Measurements from ENCODE around the gene ADAMTS18.

ADAMTS18 gene

DNA sequence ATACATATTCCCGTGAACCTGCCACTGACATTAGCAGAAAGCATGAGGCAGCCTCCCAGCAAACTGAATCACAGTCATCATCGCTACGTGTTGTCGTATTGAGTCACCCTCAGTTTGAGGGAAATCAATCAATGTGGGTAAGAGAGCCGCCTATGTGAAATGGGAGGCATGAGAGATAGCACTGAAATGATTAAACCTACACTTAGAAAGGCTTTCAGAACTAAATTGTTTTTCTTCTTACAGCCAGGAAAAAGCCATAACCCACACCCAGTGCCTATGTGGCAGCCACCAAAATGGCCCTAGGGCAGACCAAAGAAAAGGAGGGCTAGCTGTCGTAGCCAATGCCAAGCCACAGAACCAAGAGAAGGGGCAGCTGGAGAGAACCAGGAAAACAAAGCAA, 90.5 kb downstream of the ADAMTS18 start:
- Histone ChIP-seq H3K9me3 (ENCODE audit: low read length) (no peaks in the 10 kb centered on the region), H3K27me3 (ENCODE audit: control insufficient read depth in 1 of 2, insufficient read depth in 2 of 2, low read length in 2 of 2) (no peaks in the 10 kb centered on the region), H3K27ac (ENCODE audit: low read depth, low read length) (no peak overlapping the region), H3K9ac (ENCODE audit: low read length) (no peak overlapping the region), H3K36me3 (ENCODE audit: insufficient read depth, low read length) (no peaks in the 10 kb centered on the region), H3K4me1 (ENCODE audit: insufficient read depth, low read length) (no peaks in the 10 kb centered on the region), H3K4me3 (ENCODE audit: low read depth in 1 of 2, low read length in 2 of 2) (no peak overlapping the region)

DNA sequence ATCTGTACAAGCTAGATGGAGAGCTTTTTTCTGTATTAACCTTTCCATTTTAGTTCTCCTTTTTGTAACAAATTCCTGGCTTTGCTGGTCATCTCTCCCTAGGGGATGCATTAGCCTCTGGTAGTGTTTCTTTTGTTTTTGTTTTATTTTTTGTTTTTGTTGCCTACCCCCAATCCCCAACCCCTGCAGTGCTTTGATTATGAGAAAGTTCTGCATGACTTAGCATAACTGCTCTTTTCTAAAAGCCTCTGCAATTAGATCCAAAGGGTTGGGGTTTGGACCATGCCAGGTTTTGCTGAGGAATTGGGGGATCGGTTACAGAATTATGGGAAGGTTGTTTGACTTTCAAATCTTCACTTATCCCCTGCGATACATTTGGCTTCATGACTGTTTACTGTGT, 98.2 kb downstream of the ADAMTS18 start:
- Histone ChIP-seq H3K27ac (ENCODE audit: low read depth, low read length) (no peak overlapping the region), H3K36me3 (ENCODE audit: insufficient read depth, low read length) (no peaks in the 10 kb centered on the region), H3K27me3 (ENCODE audit: control insufficient read depth in 1 of 2, insufficient read depth in 2 of 2, low read length in 2 of 2) (no peaks in the 10 kb centered on the region), H3K9me3 (ENCODE audit: low read length) (no peaks in the 10 kb centered on the region), H3K4me3 (ENCODE audit: low read depth in 1 of 2, low read length in 2 of 2) (no peak overlapping the region), H3K9ac (ENCODE audit: low read length) (no peak overlapping the region), H3K4me1 (ENCODE audit: insufficient read depth, low read length) (no peaks in the 10 kb centered on the region)

DNA sequence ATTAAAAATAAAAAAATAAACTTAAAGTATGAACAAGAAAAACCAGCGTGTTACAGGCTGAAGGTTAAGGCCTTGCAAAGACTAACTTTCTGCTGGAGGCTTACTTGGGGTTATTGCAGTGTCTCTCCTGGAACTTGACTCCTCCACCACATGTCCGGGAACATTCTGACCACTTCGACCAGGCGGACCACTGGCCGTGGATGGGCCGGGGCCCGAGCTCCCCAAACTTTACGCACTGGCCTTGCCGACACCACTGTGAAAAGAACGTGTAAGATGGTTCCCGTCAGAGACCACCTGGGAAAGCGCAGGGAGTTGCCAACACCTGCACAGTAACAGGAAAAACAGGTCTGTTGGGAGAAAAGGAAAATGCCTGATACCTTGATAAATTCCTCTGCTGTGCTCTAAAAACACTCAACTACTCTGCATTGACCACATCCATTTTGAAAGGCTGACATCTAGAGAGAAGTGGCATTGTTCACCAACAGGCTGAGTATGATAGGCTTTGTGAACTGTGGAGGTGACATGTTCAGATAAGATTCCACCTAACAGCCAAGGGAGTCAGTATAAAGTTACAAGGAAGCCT, 99.1 kb downstream of the ADAMTS18 start:
- H3K4me3 ChIP-seq (ENCODE audit: low read depth in 1 of 2, low read length in 2 of 2) = no peak overlapping the region
- no peaks in the 10 kb centered on the region for H3K9me3 ChIP-seq (ENCODE audit: low read length)
- no peaks in the 10 kb centered on the region for H3K36me3 ChIP-seq (ENCODE audit: insufficient read depth, low read length)
- no peak overlapping the region for H3K27ac ChIP-seq (ENCODE audit: low read depth, low read length)
- H3K4me1 ChIP-seq (ENCODE audit: insufficient read depth, low read length) = no peaks in the 10 kb centered on the region
- no peaks in the 10 kb centered on the region for H3K27me3 ChIP-seq (ENCODE audit: control insufficient read depth in 1 of 2, insufficient read depth in 2 of 2, low read length in 2 of 2)
- no peak overlapping the region for H3K9ac ChIP-seq (ENCODE audit: low read length)

DNA sequence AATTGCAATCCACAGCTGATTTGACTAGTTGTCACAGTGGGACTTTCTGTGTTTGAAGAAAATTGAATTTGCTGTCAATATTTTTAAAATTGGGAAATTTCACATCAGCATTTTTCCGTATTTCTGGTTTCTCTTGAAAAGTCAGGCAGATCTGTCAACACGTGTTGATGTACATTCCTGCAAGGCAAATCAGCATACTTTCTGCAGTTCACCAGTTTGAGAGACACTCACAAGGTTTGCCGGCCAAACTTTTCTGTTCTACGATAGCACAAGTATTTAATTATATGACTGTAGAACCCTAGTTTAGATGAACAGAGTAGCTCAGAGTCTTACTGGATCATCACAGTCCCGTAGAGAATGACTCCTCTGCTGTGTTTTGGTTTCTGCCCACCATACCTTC, 102.0 kb downstream of the ADAMTS18 start:
- no peak overlapping the region for H3K9ac ChIP-seq (ENCODE audit: low read length)
- H3K4me1 ChIP-seq (ENCODE audit: insufficient read depth, low read length) = peaks cover 5% of the 10 kb centered on the region
- no peak overlapping the region for H3K4me3 ChIP-seq (ENCODE audit: low read depth in 1 of 2, low read length in 2 of 2)
- no peaks in the 10 kb centered on the region for H3K36me3 ChIP-seq (ENCODE audit: insufficient read depth, low read length)
- H3K27me3 ChIP-seq (ENCODE audit: control insufficient read depth in 1 of 2, insufficient read depth in 2 of 2, low read length in 2 of 2) = no peaks in the 10 kb centered on the region
- no peak overlapping the region for H3K27ac ChIP-seq (ENCODE audit: low read depth, low read length)
- no peaks in the 10 kb centered on the region for H3K9me3 ChIP-seq (ENCODE audit: low read length)

DNA sequence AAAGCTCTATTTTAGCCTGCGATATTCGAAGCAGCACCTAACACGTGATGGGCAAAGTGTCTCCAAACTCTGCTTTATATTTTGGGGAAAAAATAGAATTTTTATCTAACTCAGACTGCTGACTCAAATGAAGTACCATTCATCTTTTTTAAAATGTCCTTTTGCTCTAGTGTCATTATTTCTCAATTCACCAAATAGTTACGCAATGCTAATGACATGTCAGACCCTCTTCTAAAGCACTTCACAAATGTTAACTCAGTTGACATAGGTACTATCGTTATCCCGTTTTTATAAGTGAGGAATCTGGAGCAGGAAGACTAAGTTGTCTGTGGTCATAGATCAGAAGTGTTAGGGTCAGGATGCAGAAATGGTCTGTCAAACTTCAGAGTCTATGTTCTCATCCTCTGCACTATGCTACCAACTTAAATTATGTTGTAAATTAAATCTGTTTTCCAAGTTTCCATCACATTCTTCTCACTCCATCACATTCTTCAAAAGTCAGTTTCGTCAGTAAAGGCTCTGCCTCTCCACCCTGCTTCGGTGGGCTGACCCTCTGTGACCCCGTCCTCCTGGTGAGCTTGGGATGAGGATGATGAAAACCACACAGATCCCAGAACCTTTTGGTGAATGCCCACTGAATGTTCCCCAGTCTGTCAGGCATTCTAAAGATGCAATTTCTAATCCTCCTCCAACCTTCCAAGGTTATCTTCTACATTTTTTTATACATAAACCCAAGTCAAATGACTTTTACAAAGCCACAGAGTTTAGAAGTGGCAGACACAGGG, 102.8 kb downstream of the ADAMTS18 start:
- no peak overlapping the region for H3K27ac ChIP-seq (ENCODE audit: low read depth, low read length)
- peaks cover 5% of the 10 kb centered on the region for H3K4me1 ChIP-seq (ENCODE audit: insufficient read depth, low read length)
- H3K4me3 ChIP-seq (ENCODE audit: low read depth in 1 of 2, low read length in 2 of 2) = no peak overlapping the region
- no peaks in the 10 kb centered on the region for H3K36me3 ChIP-seq (ENCODE audit: insufficient read depth, low read length)
- H3K27me3 ChIP-seq (ENCODE audit: control insufficient read depth in 1 of 2, insufficient read depth in 2 of 2, low read length in 2 of 2) = no peaks in the 10 kb centered on the region
- H3K9ac ChIP-seq (ENCODE audit: low read length) = no peak overlapping the region
- no peaks in the 10 kb centered on the region for H3K9me3 ChIP-seq (ENCODE audit: low read length)

DNA sequence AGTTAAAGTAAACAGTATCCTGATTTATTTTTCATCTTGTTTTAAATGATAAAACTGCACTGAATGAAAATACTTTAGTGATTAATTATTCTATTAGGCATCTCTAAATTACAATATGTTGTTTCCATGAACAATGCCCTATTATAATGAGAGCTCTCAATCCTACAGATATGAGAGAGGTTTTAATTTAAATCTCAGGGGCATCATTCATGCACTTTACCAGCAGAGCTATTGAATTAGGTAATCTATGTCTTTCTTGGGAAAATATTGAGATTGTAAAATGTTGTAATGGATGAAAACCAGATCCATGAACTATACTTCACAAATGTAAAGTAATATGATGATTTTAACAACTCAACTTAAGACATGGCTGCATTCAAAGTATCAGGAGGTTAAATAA, 103.8 kb downstream of the ADAMTS18 start:
- Histone ChIP-seq H3K27ac (ENCODE audit: low read depth, low read length) (no peak overlapping the region), H3K4me3 (ENCODE audit: low read depth in 1 of 2, low read length in 2 of 2) (no peak overlapping the region), H3K9ac (ENCODE audit: low read length) (no peak overlapping the region), H3K4me1 (ENCODE audit: insufficient read depth, low read length) (peaks cover 5% of the 10 kb centered on the region), H3K9me3 (ENCODE audit: low read length) (no peaks in the 10 kb centered on the region), H3K27me3 (ENCODE audit: control insufficient read depth in 1 of 2, insufficient read depth in 2 of 2, low read length in 2 of 2) (no peaks in the 10 kb centered on the region), H3K36me3 (ENCODE audit: insufficient read depth, low read length) (no peaks in the 10 kb centered on the region)

DNA sequence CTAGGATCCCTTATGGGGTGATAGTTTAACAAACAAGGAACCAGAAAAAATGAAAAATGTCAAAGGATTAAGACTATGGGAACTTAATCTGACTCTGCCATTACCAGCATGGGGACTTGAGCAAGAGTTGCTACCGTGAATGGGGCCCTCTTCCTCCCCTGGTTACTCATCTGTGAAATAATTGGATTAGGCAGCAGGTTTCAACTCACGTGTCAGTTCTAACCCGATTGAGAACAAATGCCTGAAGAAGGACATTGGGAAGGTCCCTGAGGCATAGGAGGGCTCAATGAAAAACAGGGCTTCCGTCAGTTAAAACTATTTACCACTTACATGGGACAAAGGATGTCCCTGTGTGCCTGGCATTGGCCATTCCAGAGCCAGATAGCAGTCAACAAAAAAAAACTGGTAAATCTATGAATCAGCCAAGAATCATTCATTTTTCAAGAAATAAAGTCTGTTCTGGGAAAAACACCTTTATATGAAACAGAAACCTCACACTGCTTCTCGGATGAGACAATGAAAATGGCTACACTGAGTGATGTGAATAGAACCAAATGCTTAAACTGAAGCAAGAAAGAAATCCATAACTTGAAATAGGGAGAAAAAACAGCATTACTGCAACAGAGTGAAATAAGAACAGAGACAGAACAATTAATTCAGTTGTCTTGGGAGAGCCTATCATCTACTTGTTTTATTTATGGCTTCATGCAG, 104.3 kb downstream of the ADAMTS18 start:
- peaks cover 5% of the 10 kb centered on the region for H3K4me1 ChIP-seq (ENCODE audit: insufficient read depth, low read length)
- H3K27ac ChIP-seq (ENCODE audit: low read depth, low read length) = no peak overlapping the region
- H3K9ac ChIP-seq (ENCODE audit: low read length) = no peak overlapping the region
- H3K9me3 ChIP-seq (ENCODE audit: low read length) = no peaks in the 10 kb centered on the region
- no peaks in the 10 kb centered on the region for H3K27me3 ChIP-seq (ENCODE audit: control insufficient read depth in 1 of 2, insufficient read depth in 2 of 2, low read length in 2 of 2)
- H3K4me3 ChIP-seq (ENCODE audit: low read depth in 1 of 2, low read length in 2 of 2) = no peak overlapping the region
- H3K36me3 ChIP-seq (ENCODE audit: insufficient read depth, low read length) = no peaks in the 10 kb centered on the region

DNA sequence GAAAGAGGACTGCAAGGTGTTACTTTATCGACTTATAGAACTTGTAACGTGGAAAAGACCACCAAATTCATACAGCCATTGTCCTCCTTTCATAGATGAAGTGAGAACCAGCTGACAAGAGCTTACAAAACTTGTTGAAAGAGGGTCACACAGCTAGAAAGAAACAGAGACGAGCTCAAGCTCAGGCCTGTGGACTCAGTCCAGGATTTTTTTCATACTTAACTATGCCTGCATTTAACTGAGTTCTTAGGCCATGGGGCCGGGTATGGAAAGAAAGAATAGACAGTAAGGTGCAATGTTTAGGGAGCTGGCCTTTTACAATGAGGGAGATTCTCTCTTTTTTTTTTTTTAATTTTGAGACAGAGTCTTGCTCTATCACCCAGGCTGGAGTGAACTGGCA, 106.1 kb downstream of the ADAMTS18 start:
- Histone ChIP-seq H3K36me3 (ENCODE audit: insufficient read depth, low read length) (no peaks in the 10 kb centered on the region), H3K27ac (ENCODE audit: low read depth, low read length) (no peak overlapping the region), H3K9ac (ENCODE audit: low read length) (no peak overlapping the region), H3K4me1 (ENCODE audit: insufficient read depth, low read length) (peaks cover 5% of the 10 kb centered on the region), H3K27me3 (ENCODE audit: control insufficient read depth in 1 of 2, insufficient read depth in 2 of 2, low read length in 2 of 2) (no peaks in the 10 kb centered on the region), H3K4me3 (ENCODE audit: low read depth in 1 of 2, low read length in 2 of 2) (no peak overlapping the region), H3K9me3 (ENCODE audit: low read length) (no peaks in the 10 kb centered on the region)

DNA sequence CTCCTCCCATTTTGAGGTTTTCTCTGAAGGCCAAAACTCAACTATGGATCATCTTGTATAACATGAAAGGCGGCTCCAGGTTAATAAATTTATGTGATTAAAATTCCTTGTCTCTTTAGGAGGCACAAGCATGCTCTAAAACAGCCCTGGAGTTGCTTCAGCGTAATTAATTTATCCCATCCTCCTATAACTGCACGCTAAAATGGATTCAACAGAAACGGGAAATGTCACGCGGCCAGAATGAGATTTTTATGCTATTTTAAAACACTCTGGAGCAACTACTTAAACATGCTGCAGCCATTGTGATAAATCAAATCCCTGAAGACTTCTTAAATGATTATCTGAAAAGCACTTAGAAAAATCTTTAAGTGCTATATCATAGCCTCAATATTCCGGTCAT, 106.6 kb downstream of the ADAMTS18 start:
- Histone ChIP-seq H3K36me3 (ENCODE audit: insufficient read depth, low read length) (no peaks in the 10 kb centered on the region), H3K4me3 (ENCODE audit: low read depth in 1 of 2, low read length in 2 of 2) (no peak overlapping the region), H3K27ac (ENCODE audit: low read depth, low read length) (no peak overlapping the region), H3K9ac (ENCODE audit: low read length) (no peak overlapping the region), H3K27me3 (ENCODE audit: control insufficient read depth in 1 of 2, insufficient read depth in 2 of 2, low read length in 2 of 2) (no peaks in the 10 kb centered on the region), H3K9me3 (ENCODE audit: low read length) (no peaks in the 10 kb centered on the region), H3K4me1 (ENCODE audit: insufficient read depth, low read length) (peaks cover 5% of the 10 kb centered on the region)

DNA sequence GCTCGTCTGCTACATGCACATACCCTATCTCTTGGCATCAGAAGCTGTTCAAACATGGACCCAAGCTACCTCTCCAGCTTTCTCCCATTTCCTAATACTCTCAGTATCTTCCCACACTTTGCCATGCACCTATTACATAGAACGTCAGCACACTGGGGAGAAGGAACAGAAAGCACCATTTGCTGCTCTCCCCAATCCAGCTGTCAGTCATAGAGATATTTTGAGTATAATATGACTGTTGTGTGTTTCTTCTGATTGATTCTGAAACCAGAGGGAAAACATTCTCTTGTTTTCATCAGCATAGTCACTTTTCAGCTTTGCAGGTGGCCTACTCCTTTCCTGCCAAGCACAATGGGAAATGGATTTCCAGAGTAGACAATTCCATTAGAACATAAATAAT, 107.1 kb downstream of the ADAMTS18 start:
- H3K36me3 ChIP-seq (ENCODE audit: insufficient read depth, low read length) = no peaks in the 10 kb centered on the region
- H3K4me1 ChIP-seq (ENCODE audit: insufficient read depth, low read length) = peaks cover 5% of the 10 kb centered on the region
- no peaks in the 10 kb centered on the region for H3K27me3 ChIP-seq (ENCODE audit: control insufficient read depth in 1 of 2, insufficient read depth in 2 of 2, low read length in 2 of 2)
- H3K4me3 ChIP-seq (ENCODE audit: low read depth in 1 of 2, low read length in 2 of 2) = no peak overlapping the region
- no peak overlapping the region for H3K9ac ChIP-seq (ENCODE audit: low read length)
- H3K9me3 ChIP-seq (ENCODE audit: low read length) = no peaks in the 10 kb centered on the region
- H3K27ac ChIP-seq (ENCODE audit: low read depth, low read length) = no peak overlapping the region

DNA sequence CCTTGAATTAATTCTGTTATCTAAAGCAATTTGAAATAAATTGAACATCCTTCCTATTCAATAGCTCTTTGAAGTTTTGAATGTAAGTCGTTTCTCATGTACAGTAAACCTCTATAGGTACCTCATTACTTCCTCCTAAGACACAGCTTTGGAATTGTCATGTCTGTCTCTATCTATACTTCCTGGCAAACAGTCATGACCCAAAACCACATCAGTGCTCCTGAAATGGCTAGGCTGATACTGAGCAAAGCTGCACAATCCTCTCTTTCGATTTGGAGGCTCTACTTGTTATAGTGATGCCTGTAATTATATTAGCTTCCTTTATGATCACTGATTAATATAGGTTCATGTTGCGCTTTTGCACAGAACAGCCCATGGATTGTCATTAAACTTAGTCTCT, 110.1 kb downstream of the ADAMTS18 start:
- peaks cover 5% of the 10 kb centered on the region for H3K4me1 ChIP-seq (ENCODE audit: insufficient read depth, low read length)
- H3K9me3 ChIP-seq (ENCODE audit: low read length) = no peaks in the 10 kb centered on the region
- H3K27me3 ChIP-seq (ENCODE audit: control insufficient read depth in 1 of 2, insufficient read depth in 2 of 2, low read length in 2 of 2) = no peaks in the 10 kb centered on the region
- no peaks in the 10 kb centered on the region for H3K36me3 ChIP-seq (ENCODE audit: insufficient read depth, low read length)
- H3K4me3 ChIP-seq (ENCODE audit: low read depth in 1 of 2, low read length in 2 of 2) = no peak overlapping the region
- H3K9ac ChIP-seq (ENCODE audit: low read length) = no peak overlapping the region
- H3K27ac ChIP-seq (ENCODE audit: low read depth, low read length) = no peak overlapping the region

Data from muscle layer of colon (tissue), 2 donors.